SK-N-MC (cell line): ENCODE results near the gene SAMHD1.
"Not testable (repeated sequence)": the region's sequence is repeated elsewhere in the genome, so short reads cannot be mapped to it uniquely, and the experiment has no call there.

Source experiments
- EZH2 ChIP-seq: fragments of 200-600 bp; sonication (generic); IDR thresholded peaks from one replicate; pipeline ENCODE4 v1.6.1; 2017; ENCODE audit warnings: antibody characterized with exemption
- FOXP2 ChIP-seq: optimal IDR thresholded peaks from 2 replicates; pipeline ENCODE3; 2011; ENCODE audit warnings: mild to moderate bottlenecking, moderate library complexity; ENCODE audit not compliant: insufficient read depth; ENCODE audit errors: extremely low read length, control extremely low read depth
- POLR2AphosphoS5 ChIP-seq: IDR thresholded peaks from 2 replicates; pipeline ENCODE4 v1.6.1; 2012; ENCODE audit warnings: mild to moderate bottlenecking, low read depth, low read length, borderline replicate concordance

DNA sequence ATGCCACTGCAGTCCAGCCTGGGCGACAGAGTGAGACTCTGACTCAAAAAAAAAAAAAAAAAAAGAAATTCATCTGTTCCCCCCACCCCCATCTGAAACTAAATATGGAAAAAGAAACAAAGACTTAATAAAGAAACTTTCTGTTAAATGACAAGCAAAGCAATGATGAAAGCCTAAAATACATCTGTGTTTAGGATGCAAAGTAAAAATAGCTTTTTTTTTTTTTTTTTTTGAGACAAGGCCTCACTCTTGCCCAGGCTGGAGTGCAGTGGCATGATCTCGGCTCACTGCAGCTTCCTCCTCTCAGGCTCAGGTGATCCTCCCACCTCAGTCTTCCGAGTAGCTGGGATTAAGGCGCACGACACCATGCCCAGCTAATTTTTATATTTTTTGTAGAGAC is 76.4 kb downstream of the SAMHD1 start:
- TF ChIP-seq EZH2, POLR2AphosphoS5, FOXP2: not testable (repeated sequence)
